ENCODE results near the gene SSC4D.

The SSC4D gene

GRCh38 chr7:76375251-76375650, 34.2 kb downstream of the SSC4D start:
- TF ChIP-seq CTCF (IDR thresholded peaks at IDR 0.05; ENCODE audit: borderline replicate concordance, extremely low read depth, low read length, poor library complexity, severe bottlenecking), result no peak
- TF ChIP-seq EZH2 (IDR thresholded peaks at IDR 0.05; ENCODE audit: borderline replicate concordance, low read depth, low read length, severe bottlenecking), result no peak
- H3K4me3 ChIP-seq (ENCODE audit: low read depth in 1 of 2, low read length in 2 of 2), result no peak overlapping the region
- DNase-seq, result no peak
- H3K27ac ChIP-seq (ENCODE audit: low read length), result no peak overlapping the region
- H2AFZ ChIP-seq (ENCODE audit: low read depth, low read length), result no peak overlapping the region
- H3K27me3 ChIP-seq (ENCODE audit: insufficient read depth, low read length, poor library complexity), result no peaks in the 10 kb centered on the region
- H3K4me2 ChIP-seq (ENCODE audit: insufficient read depth, low read length), result no peak overlapping the region
- H3K79me2 ChIP-seq (ENCODE audit: insufficient read depth, low read length), result no peaks in the 10 kb centered on the region
- ATAC-seq (ENCODE audit: insufficient read depth, low read depth), result no peak
- H4K20me1 ChIP-seq (ENCODE audit: insufficient read depth, low read length), result no peaks in the 10 kb centered on the region
- no peaks in the 10 kb centered on the region for H3K4me1 ChIP-seq (ENCODE audit: insufficient read depth, low read length)
- H3K9me3 ChIP-seq (ENCODE audit: insufficient read depth, low read length, severe bottlenecking), result no peaks in the 10 kb centered on the region
- no peak overlapping the region for H3K9ac ChIP-seq (ENCODE audit: low read depth, low read length)
- no peaks in the 10 kb centered on the region for H3K36me3 ChIP-seq (ENCODE audit: insufficient read depth, low read length)

- no peak overlapping the region for H3K4me3 ChIP-seq (ENCODE audit: low read depth in 1 of 2, low read length in 2 of 2)
- H3K36me3 ChIP-seq (ENCODE audit: insufficient read depth, low read length), result no peaks in the 10 kb centered on the region
- DNase-seq (no peak), ATAC-seq (ENCODE audit: insufficient read depth, low read depth) (no peak)
- no peaks in the 10 kb centered on the region for H3K4me1 ChIP-seq (ENCODE audit: insufficient read depth, low read length)
- no peak for TF ChIP-seq EZH2 (IDR thresholded peaks at IDR 0.05; ENCODE audit: borderline replicate concordance, low read depth, low read length, severe bottlenecking)
- no peak for TF ChIP-seq CTCF (IDR thresholded peaks at IDR 0.05; ENCODE audit: borderline replicate concordance, extremely low read depth, low read length, poor library complexity, severe bottlenecking)
- no peak overlapping the region for H3K4me2 ChIP-seq (ENCODE audit: insufficient read depth, low read length)
- no peaks in the 10 kb centered on the region for H3K9me3 ChIP-seq (ENCODE audit: insufficient read depth, low read length, severe bottlenecking)
- no peaks in the 10 kb centered on the region for H4K20me1 ChIP-seq (ENCODE audit: insufficient read depth, low read length)
- no peak overlapping the region for H2AFZ ChIP-seq (ENCODE audit: low read depth, low read length)
- H3K79me2 ChIP-seq (ENCODE audit: insufficient read depth, low read length), result no peaks in the 10 kb centered on the region
- H3K9ac ChIP-seq (ENCODE audit: low read depth, low read length), result no peak overlapping the region
- no peak overlapping the region for H3K27ac ChIP-seq (ENCODE audit: low read length)
- no peaks in the 10 kb centered on the region for H3K27me3 ChIP-seq (ENCODE audit: insufficient read depth, low read length, poor library complexity)
These were observed 36.3 kb downstream of the SSC4D start for GRCh38 chr7:76372984-76373833.

GRCh38 chr7:76371396-76371795, 38.1 kb downstream of the SSC4D start:
- TF ChIP-seq CTCF (IDR thresholded peaks at IDR 0.05; ENCODE audit: borderline replicate concordance, extremely low read depth, low read length, poor library complexity, severe bottlenecking) (no peak), EZH2 (IDR thresholded peaks at IDR 0.05; ENCODE audit: borderline replicate concordance, low read depth, low read length, severe bottlenecking) (no peak)
- Histone ChIP-seq H3K4me1 (ENCODE audit: insufficient read depth, low read length) (no peaks in the 10 kb centered on the region), H3K36me3 (ENCODE audit: insufficient read depth, low read length) (no peaks in the 10 kb centered on the region), H3K4me2 (ENCODE audit: insufficient read depth, low read length) (no peak overlapping the region), H4K20me1 (ENCODE audit: insufficient read depth, low read length) (no peaks in the 10 kb centered on the region), H3K9me3 (ENCODE audit: insufficient read depth, low read length, severe bottlenecking) (no peaks in the 10 kb centered on the region), H3K9ac (ENCODE audit: low read depth, low read length) (no peak overlapping the region), H3K79me2 (ENCODE audit: insufficient read depth, low read length) (no peaks in the 10 kb centered on the region), H3K27me3 (ENCODE audit: insufficient read depth, low read length, poor library complexity) (no peaks in the 10 kb centered on the region), H3K4me3 (ENCODE audit: low read depth in 1 of 2, low read length in 2 of 2) (no peak overlapping the region), H3K27ac (ENCODE audit: low read length) (no peak overlapping the region), H2AFZ (ENCODE audit: low read depth, low read length) (no peak overlapping the region)
- DNase-seq (no peak), ATAC-seq (ENCODE audit: insufficient read depth, low read depth) (no peak)

All from DND-41 (cell line).